NB4 (cell line): ENCODE results near the gene SLC7A11.

ENCODE experiments used
- CTCF ChIP-seq: IDR thresholded peaks from one replicate; pipeline ENCODE4 v1.5.1; 2012; ENCODE audit warnings: low read depth, low read length
- MAX ChIP-seq: IDR thresholded peaks from 2 replicates; pipeline ENCODE4 v1.6.1; 2011; ENCODE audit warnings: low read depth, low read length
- MYC ChIP-seq: IDR thresholded peaks from 2 replicates; pipeline ENCODE4 v1.6.1; 2011; ENCODE audit warnings: low read depth, low read length

GRCh38 chr4:138196153-138196552 lies 46.0 kb downstream of the SLC7A11 start:
- no peak for TF ChIP-seq MAX
- no peak for TF ChIP-seq CTCF
- no peak for TF ChIP-seq MYC
